HEK293T (cell line): ENCODE data around the gene SKIC2.
A peak's percentile ranks its signal among the peaks of the same experiment; 100 is the strongest.

Source experiments
- CTCF ChIA-PET: fragments of 350-600 bp; formaldehyde crosslinking; extraction: SDS; loops from one replicate; lab custom pipeline; 2021; ENCODE audit warnings: antibody characterized with exemption, inconsistent platforms; lab: Yijun Ruan, JAX
- POLR2A ChIA-PET: fragments of 350-600 bp; formaldehyde crosslinking; extraction: SDS; loops from one replicate; lab custom pipeline; 2020; ENCODE audit warnings: antibody characterized with exemption, inconsistent platforms; lab: Yijun Ruan, JAX
- DNase-seq: peaks from one replicate; pipeline ENCODE4 v3.0.0; 2012; ENCODE audit warnings: mixed read lengths; ENCODE audit errors: extremely low spot score
- ARNT ChIP-seq: fragments of 450-650 bp; IDR thresholded peaks from 2 replicates; pipeline ENCODE4 v1.6.1; 2017; ENCODE audit warnings: mild to moderate bottlenecking
- BHLHE40 ChIP-seq: fragments of 450-650 bp; IDR thresholded peaks from 2 replicates; pipeline ENCODE4 v1.6.1; 2016; ENCODE audit warnings: mild to moderate bottlenecking, moderate library complexity, borderline replicate concordance
- CTBP1 ChIP-seq: fragments of 450-650 bp; IDR thresholded peaks from 2 replicates; pipeline ENCODE4 v1.6.1; 2016; ENCODE audit warnings: borderline replicate concordance
- ELF4 ChIP-seq: fragments of 450-650 bp; IDR thresholded peaks from 2 replicates; pipeline ENCODE4 v1.6.1; 2017; ENCODE audit warnings: antibody characterized with exemption
- FOXA1 ChIP-seq: fragments of 450-650 bp; IDR thresholded peaks from 2 replicates; pipeline ENCODE4 v1.6.1; 2016; ENCODE audit warnings: mild to moderate bottlenecking
- FOXK2 ChIP-seq: fragments of 450-650 bp; IDR thresholded peaks from 2 replicates; pipeline ENCODE4 v1.6.1; 2016; ENCODE audit warnings: mild to moderate bottlenecking
- FOXM1 ChIP-seq: fragments of 450-650 bp; IDR thresholded peaks from 2 replicates; pipeline ENCODE4 v1.6.1; 2017; ENCODE audit warnings: mild to moderate bottlenecking, borderline replicate concordance
- HDGF ChIP-seq: fragments of 450-650 bp; IDR thresholded peaks from 2 replicates; pipeline ENCODE4 v1.6.1; 2017; ENCODE audit warnings: antibody characterized with exemption, borderline replicate concordance
- L3MBTL2 ChIP-seq: fragments of 450-650 bp; conservative IDR thresholded peaks from 2 replicates; pipeline ENCODE4 v1.6.1; 2016; ENCODE audit warnings: mild to moderate bottlenecking
- LEF1 ChIP-seq: fragments of 450-650 bp; IDR thresholded peaks from 2 replicates; pipeline ENCODE4 v1.6.1; 2017; ENCODE audit warnings: mild to moderate bottlenecking, borderline replicate concordance
- NFRKB ChIP-seq: fragments of 450-650 bp; IDR thresholded peaks from 2 replicates; pipeline ENCODE4 v1.6.1; 2016; ENCODE audit warnings: mild to moderate bottlenecking, moderate library complexity
- SP1 ChIP-seq: fragments of 450-650 bp; IDR thresholded peaks from 2 replicates; pipeline ENCODE4 v1.6.1; 2017
- SUZ12 ChIP-seq: fragments of 450-650 bp; IDR thresholded peaks from 2 replicates; pipeline ENCODE4 v1.6.1; 2016; ENCODE audit warnings: mild to moderate bottlenecking
- TARDBP ChIP-seq: fragments of 450-650 bp; IDR thresholded peaks from 2 replicates; pipeline ENCODE4 v1.6.1; 2016
- ZNF384 ChIP-seq: fragments of 450-650 bp; IDR thresholded peaks from 2 replicates; pipeline ENCODE4 v1.6.1; 2016
- TF ChIP-seq, protein P1 (sequence below): fragments of 450-650 bp; IDR thresholded peaks from 2 replicates; pipeline ENCODE4 v1.6.1; 2016

SKIC2 gene

DNA sequence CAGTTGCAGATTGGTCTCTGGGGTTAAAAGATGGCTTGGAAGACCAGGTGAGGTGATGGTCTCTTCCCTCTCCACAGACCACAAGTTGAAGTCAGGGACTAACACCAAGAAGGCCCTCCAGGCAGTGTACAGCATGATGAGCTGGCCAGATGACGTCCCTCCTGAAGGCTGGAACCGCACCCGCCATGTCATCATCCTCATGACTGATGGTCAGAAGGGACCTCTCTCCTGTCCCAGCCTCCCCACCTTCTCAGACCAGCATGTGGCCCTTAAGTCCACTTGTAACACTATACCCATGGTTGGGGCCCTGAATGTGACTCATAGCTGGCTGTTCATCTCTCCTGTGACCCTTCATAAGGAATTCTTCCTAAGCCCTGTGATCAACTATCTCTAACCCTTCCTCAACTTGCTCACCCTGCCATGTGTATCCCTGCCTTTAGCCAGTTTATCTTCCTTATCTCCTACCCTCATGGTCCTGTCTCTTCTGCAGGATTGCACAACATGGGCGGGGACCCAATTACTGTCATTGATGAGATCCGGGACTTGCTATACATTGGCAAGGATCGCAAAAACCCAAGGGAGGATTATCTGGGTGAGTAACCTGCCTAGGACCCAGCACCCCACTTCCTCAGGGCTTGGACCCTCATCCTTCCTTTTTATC, 10.1 kb upstream of the SKIC2 start:
- ChIA-PET CTCF (no interaction called here), POLR2A (interaction anchor here (0.8 to 3.2 kb wide), 4 partner anchors 9 to 402 kb away, joined by 3 to 11 read pairs (median 3); partner anchors contain the start of gene NFKBIL1)
- DNase-seq: no peak
- TF ChIP-seq SP1 (no peak), BHLHE40 (no peak), FOXK2 (no peak), FOXM1 (no peak), CTBP1 (no peak), ZNF384 (no peak), FOXA1 (no peak), LEF1 (no peak), TARDBP (no peak), ARNT (no peak), ELF4 (no peak), L3MBTL2 (no peak), HDGF (no peak), SUZ12 (no peak), NFRKB (no peak)
- TF ChIP-seq, protein P1, sequence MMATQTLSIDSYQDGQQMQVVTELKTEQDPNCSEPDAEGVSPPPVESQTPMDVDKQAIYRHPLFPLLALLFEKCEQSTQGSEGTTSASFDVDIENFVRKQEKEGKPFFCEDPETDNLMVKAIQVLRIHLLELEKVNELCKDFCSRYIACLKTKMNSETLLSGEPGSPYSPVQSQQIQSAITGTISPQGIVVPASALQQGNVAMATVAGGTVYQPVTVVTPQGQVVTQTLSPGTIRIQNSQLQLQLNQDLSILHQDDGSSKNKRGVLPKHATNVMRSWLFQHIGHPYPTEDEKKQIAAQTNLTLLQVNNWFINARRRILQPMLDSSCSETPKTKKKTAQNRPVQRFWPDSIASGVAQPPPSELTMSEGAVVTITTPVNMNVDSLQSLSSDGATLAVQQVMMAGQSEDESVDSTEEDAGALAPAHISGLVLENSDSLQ: no peak

DNA sequence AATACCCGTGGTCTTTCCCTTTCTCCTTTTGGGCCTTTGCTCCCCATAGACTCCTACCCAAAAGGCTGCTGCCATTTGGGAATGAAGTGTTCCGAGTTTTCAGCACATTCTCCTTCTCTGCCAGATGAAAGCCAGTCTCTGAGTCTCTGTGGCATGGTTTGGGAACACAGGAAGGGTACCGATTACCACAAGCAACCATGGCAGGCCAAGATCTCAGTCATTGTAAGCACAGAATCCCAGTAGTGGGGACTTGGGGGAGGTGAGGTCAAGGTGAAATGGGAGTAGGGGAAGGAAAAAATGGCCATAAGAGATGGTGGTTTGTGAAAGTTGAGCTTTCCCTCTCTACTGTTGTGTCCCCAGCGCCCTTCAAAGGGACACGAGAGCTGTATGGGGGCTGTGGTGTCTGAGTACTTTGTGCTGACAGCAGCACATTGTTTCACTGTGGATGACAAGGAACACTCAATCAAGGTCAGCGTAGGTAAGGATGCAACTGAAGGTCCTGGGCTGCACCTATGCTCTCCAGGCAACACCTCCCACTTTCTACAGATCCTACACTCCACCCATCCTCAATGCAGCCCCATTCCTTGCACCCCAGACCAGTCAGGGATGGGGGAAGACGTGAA, 8.9 kb upstream of the SKIC2 start:
- DNase-seq: no peak
- POLR2A ChIA-PET: interaction anchor here (0.8 to 3.2 kb wide), 5 partner anchors 9 to 403 kb away, joined by 3 to 16 read pairs (median 3); partner anchors contain the start of genes NELFE, NFKBIL1, SKIC2 and VARS1
- TF ChIP-seq, protein P1: no peak
- TF ChIP-seq HDGF (no peak), SP1 (no peak), ELF4 (no peak), ARNT (no peak), NFRKB (no peak), L3MBTL2 (no peak), CTBP1 (no peak), FOXM1 (no peak), ZNF384 (no peak), TARDBP (no peak), FOXA1 (no peak), SUZ12 (no peak), BHLHE40 (no peak), FOXK2 (no peak)
- CTCF ChIA-PET: no interaction called here

DNA sequence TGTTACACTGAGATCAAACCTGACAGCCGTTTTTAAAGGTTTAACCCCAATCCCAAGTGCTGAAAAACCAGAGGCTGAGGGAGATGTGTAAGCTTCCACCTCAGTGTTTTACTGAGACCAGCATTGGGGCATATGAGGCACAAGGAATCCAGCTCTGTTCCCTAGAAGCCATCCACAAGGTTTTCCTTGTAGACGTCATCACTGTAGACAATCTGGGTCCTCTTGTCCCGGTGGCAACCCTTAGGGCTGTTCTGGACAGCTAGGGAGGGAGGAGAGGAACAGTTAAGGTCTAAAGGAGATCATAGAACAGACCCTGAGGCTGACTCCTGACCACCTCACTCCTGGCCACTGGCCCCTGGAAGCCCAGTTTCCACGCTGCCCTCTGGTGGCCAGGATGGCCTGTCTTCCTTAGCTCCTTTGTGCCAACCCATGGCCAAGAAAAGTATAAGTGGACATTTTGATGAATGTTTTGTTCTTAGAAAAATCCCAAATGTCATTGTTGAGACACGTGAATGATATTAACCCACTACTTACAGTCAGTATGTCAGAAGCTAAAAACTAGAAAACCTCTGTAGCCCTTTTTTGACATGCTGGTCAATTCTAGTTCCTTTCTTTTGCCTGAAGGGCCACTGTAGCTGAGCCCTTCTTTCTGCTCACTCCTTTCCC, 6.7 kb upstream of the SKIC2 start:
- peak; percentile 57 for DNase-seq
- ChIA-PET POLR2A (interaction anchor here (0.8 to 2.8 kb wide), 8 partner anchors 10 to 137 kb away, joined by 3 to 18 read pairs (median 6); partner anchors contain the start of genes DXO, EHMT2, HSPA1A and HSPA1L), CTCF (interaction anchor here (0.6 to 1.5 kb wide), 16 partner anchors 12 to 356 kb away, joined by 3 to 10 read pairs (median 4); no protein-coding TSS in a partner anchor)
- TF ChIP-seq NFRKB: no peak
- TF ChIP-seq FOXM1: no peak
- no peak for TF ChIP-seq LEF1
- TF ChIP-seq SP1: no peak
- TF ChIP-seq FOXA1: no peak
- TF ChIP-seq CTBP1: no peak
- TF ChIP-seq FOXK2: no peak
- TF ChIP-seq ELF4: no peak
- no peak for TF ChIP-seq ARNT
- no peak for TF ChIP-seq ZNF384

DNA sequence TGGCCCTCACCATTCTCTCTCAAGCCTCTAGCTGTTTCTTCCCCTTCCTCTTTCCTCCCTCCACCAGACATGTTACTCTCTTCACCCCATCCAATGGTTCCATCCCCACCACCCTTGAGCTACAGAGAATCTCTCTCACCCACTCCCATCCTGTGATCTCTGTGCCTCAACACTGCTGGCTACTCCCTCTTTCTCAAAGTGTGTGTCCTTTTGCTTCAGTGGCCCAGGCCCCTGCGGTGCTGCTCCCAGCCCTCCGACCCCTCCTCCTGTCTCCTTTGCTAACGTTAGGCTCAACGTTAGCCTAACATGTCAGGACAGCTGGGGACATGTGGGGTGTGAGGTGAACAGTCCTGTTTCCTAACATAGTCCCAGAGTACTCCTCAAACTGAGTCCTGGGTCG, 6.1 kb upstream of the SKIC2 start:
- no peak for TF ChIP-seq NFRKB
- TF ChIP-seq L3MBTL2: no peak
- TF ChIP-seq FOXA1: no peak
- TF ChIP-seq BHLHE40: no peak
- no peak for TF ChIP-seq LEF1
- no peak for TF ChIP-seq SP1
- no peak for TF ChIP-seq SUZ12
- no peak for TF ChIP-seq ELF4
- TF ChIP-seq ARNT: no peak
- TF ChIP-seq, protein P1: no peak
- TF ChIP-seq FOXK2: no peak
- TF ChIP-seq HDGF: no peak
- no peak for TF ChIP-seq CTBP1
- no peak for TF ChIP-seq ZNF384
- TF ChIP-seq TARDBP: no peak
- DNase-seq: no peak
- ChIA-PET CTCF (interaction anchor here (0.6 to 1.5 kb wide), 9 partner anchors 13 to 114 kb away, joined by 3 to 10 read pairs (median 3); no protein-coding TSS in a partner anchor), POLR2A (interaction anchor here (0.8 to 2.8 kb wide), 7 partner anchors 10 to 138 kb away, joined by 3 to 18 read pairs (median 6); partner anchors contain the start of genes DXO, EHMT2, HSPA1A and HSPA1L)

DNA sequence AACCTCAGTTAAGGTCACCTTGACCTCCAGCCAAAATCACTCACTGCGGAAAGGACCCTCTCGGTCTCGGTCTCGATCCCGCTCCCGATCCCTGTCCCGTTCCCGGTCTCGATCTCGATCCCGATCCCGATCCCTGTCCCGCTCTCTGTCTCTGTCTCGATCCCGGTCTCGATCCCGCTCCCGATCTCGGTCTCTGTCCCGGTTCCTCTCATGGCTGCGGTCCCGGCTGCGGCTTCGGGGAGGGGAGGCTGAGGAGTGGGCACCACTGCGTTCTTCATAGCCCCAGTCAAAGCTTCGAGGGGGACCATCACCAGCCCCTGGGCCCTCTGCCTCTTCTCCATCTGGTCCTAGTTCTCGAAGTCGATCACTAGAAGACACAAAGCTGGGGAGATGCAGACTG, 4.5 kb upstream of the SKIC2 start:
- no peak for TF ChIP-seq SP1
- TF ChIP-seq ZNF384: no peak
- no peak for TF ChIP-seq SUZ12
- TF ChIP-seq, protein P1: no peak
- no peak for TF ChIP-seq CTBP1
- TF ChIP-seq NFRKB: no peak
- TF ChIP-seq FOXA1: no peak
- no peak for TF ChIP-seq ARNT
- TF ChIP-seq LEF1: no peak
- no peak for TF ChIP-seq FOXM1
- TF ChIP-seq TARDBP: no peak
- no peak for TF ChIP-seq HDGF
- no peak for TF ChIP-seq ELF4
- TF ChIP-seq BHLHE40: no peak
- no peak for TF ChIP-seq L3MBTL2
- DNase-seq: no peak
- CTCF ChIA-PET: no interaction called here
- POLR2A ChIA-PET: interaction anchor here (0.9 kb wide), 1 partner anchor 18 kb away, joined by 3 read pairs; the partner anchor contains the start of gene DXO
